ENCODE results near the gene GALNT18. TPM values are rescaled to one million over a fixed set of nuclear protein-coding genes. Genes with fewer than 3 reads are reported as not detected.

Gene GALNT18
- total RNA-seq, 1 experiment from 2014 or later: 1.7 TPM

GRCh38 chr11:11579012-11579988 lies 42.5 kb downstream of the GALNT18 start:
- H3K79me1 ChIP-seq (ENCODE audit: insufficient read depth, low read depth, low read length, poor library complexity, severe bottlenecking): no peaks in the 10 kb centered on the region
- H3K4me2 ChIP-seq (ENCODE audit: insufficient read depth, insufficient read length, low read length): no peak overlapping the region
- no peak overlapping the region for H4K8ac ChIP-seq (replicated peaks; ENCODE audit: insufficient read length, low read depth, low read length)
- no peak overlapping the region for H3K27ac ChIP-seq (ENCODE audit: insufficient read length, low read depth, low read length)
- H3K4me3 Mint-ChIP-seq: no peak overlapping the region
- DNase-seq: peak; percentile 28
- H3K27ac Mint-ChIP-seq: no peak overlapping the region; a peak in 2 of 7 replicates
- H3K27me3 Mint-ChIP-seq (ENCODE audit: low read depth): no peaks in the 10 kb centered on the region; the same call in 1 of the 2 replicates
- H3K14ac ChIP-seq (ENCODE audit: insufficient read depth, low read length): no peak overlapping the region
- no peak overlapping the region for H2BK12ac ChIP-seq (ENCODE audit: insufficient read length, low read depth, low read length)
- no peak overlapping the region for H3K56ac ChIP-seq (ENCODE audit: insufficient read length, low read depth, low read length)
- no peak overlapping the region for H3K9ac ChIP-seq (ENCODE audit: extremely low read depth, insufficient read length, low read length)
- no peak overlapping the region for H2BK20ac ChIP-seq (ENCODE audit: low read depth, low read length, poor library complexity, severe bottlenecking)
- H3K9me3 ChIP-seq (ENCODE audit: control insufficient read depth, low read depth, low read length): no peaks in the 10 kb centered on the region
- WGBS (ENCODE audit: extremely low coverage, insufficient read length, low lambda C conversion rate): no CpG with 5 or more reads among the region's 13 CpGs
- H3K18ac ChIP-seq (ENCODE audit: insufficient read length, low read depth, low read length): no peak overlapping the region
- no peak overlapping the region for H3K23ac ChIP-seq (ENCODE audit: insufficient read length, low read depth, low read length)
- H3T11ph ChIP-seq (ENCODE audit: low read length): no peak overlapping the region
- no peaks in the 10 kb centered on the region; the same call in 1 of the 2 replicates for H3K27me3 ChIP-seq (ENCODE audit: insufficient read depth, low read length)
- H2BK15ac ChIP-seq (ENCODE audit: low read depth, low read length): no peak overlapping the region
- H2AK5ac ChIP-seq (ENCODE audit: insufficient read length, low read length): no peak overlapping the region
- no peak for TF ChIP-seq CTCF (conservative IDR thresholded peaks at IDR 0.05)
- no peak overlapping the region for H4K5ac ChIP-seq (ENCODE audit: insufficient read length, low read depth, low read length)
- no peak overlapping the region for H3K4ac ChIP-seq (ENCODE audit: low read depth, low read length)
- no peaks in the 10 kb centered on the region; a peak in 1 of 7 replicates for H3K36me3 Mint-ChIP-seq (ENCODE audit: insufficient read depth in 1 of 3, low read depth in 3 of 3)
- no peak overlapping the region for H2BK5ac ChIP-seq (ENCODE audit: insufficient read length, low read length)
- H3K23me2 ChIP-seq (ENCODE audit: insufficient read length, low read depth, low read length, poor library complexity, severe bottlenecking): no peaks in the 10 kb centered on the region
- H3K79me2 ChIP-seq (ENCODE audit: insufficient read depth, low read length): no peaks in the 10 kb centered on the region
- H3K4me1 Mint-ChIP-seq: peaks cover 13 to 23% of the 10 kb centered on the region in 2 experiments
- no peak overlapping the region for H2AFZ ChIP-seq (ENCODE audit: low read length)
- no peaks in the 10 kb centered on the region for H3K4me1 ChIP-seq (ENCODE audit: insufficient read depth, low read length)
- H4K91ac ChIP-seq (ENCODE audit: insufficient read length, low read depth, low read length): no peak overlapping the region
- no peak overlapping the region for H2BK120ac ChIP-seq (ENCODE audit: low read depth, low read length, poor library complexity, severe bottlenecking)
- no peaks in the 10 kb centered on the region for H4K20me1 ChIP-seq (ENCODE audit: control insufficient read depth, insufficient read depth, insufficient read length)
- no peaks in the 10 kb centered on the region for H3K9me3 Mint-ChIP-seq
